Stimulated activated effector memory CD8-positive, alpha-beta T cell treated with anti-CD3 and anti-CD28 coated beads, Interleukin-12 subunit alpha, Interleukin-12 subunit beta, amount 100 ng/mL, for 72 hours (primary cell): ENCODE results near the gene UBA52.
A peak's percentile ranks its signal among the peaks of the same experiment; 100 is the strongest.
"Not testable (repeated sequence)": the region's sequence is repeated elsewhere in the genome, so short reads cannot be mapped to it uniquely, and the experiment has no call there.

Experiments used
- ATAC-seq: fragments of 150-1000 bp; cut with Tn5 transposase; 2 replicates; pipeline ENCODE4 v1.10.0; 2021
- DNase-seq, 2 donors: peaks; one replicate each; pipeline ENCODE4 v3.0.0; 2021 to 2022; ENCODE audit warnings: low spot score in 2 of 2
- H3K27ac Mint-ChIP-seq: one replicate; pipeline ENCODE4 v1.8.0; 2022; ENCODE audit warnings: mild to moderate bottlenecking, mixed read lengths
- H3K36me3 Mint-ChIP-seq: one replicate; pipeline ENCODE4 v1.8.0; 2022; ENCODE audit warnings: mild to moderate bottlenecking, mixed read lengths
- H3K4me1 Mint-ChIP-seq: one replicate; pipeline ENCODE4 v1.8.0; 2022; ENCODE audit warnings: mixed read lengths
- H3K4me3 Mint-ChIP-seq: one replicate; pipeline ENCODE4 v1.8.0; 2022; ENCODE audit warnings: mild to moderate bottlenecking, mixed read lengths
- H3K9me3 Mint-ChIP-seq: one replicate; pipeline ENCODE4 v1.8.0; 2022; ENCODE audit warnings: mixed read lengths

UBA52 gene

DNA sequence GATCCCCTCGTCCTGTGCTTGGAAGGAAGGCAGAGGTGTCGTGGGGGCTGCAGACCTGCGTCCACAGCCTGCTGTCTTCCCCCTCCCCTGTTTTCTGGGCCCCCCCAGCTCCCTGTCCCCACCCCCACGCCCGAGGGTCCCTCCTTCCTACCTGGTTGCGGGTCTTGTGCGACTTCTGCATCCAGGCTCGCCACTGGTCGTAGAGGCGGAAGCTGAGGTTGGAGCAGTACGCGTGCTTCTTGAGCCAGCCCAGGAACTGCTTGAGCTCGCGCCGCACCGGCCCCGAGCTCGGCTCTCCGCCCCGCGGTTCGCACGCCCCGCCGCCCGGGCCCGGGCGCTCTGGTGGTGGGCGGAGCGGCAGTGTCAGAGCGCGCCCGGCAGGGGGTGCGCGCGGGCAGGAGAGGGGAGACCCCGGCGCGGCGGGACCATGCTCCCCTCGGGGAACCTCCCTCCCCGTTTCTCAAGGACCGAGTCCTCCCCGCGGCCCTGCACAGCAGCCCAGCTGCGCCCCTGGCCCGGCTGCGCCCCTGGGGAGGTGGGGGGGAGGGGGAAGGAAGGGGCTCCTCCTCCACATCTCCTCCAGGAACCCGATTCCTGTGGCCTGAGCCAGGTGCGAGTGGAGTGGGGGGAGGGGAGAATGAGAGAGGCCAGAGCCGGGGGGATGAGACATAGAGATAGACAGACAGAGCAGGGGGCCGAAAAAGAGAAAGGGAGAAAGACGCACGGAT lies 22.6 kb downstream of the UBA52 start:
- Mint-ChIP-seq H3K36me3 (peaks cover 30% of the 10 kb centered on the region), H3K4me1 (peaks cover 39% of the 10 kb centered on the region), H3K9me3 (no peaks in the 10 kb centered on the region), H3K4me3 (peak overlapping the region; percentile 74), H3K27ac (peak overlapping the region; percentile 86)
- DNase-seq (peak; percentile 79 to 86), ATAC-seq (peak; percentile 75)

DNA sequence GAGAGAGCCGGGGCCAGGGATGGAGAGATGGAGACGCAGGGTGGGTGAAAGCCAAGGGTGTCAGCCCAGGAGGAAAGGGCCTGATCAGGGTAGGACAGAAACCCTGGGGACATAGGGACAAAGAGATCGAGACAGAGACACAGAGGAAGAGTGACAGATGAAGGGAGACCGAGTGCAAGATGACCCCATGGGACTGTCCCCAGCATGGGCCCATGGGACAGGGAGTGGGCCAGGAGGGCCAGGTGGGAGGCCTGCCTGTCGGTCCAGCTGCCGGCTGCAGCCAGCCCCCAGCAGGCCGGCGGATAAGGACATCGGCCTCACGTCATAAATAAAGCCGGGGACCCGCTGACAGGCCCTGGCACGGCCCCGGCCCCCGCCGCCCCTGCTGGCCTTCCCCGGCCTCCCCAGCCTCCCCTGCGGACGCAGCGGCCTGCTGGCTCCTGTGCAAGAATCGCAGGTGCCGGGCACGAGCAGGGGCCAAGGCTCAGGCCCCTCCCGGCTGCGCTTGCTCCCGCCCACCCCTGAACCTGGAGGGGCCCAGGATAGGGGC lies 23.2 kb downstream of the UBA52 start:
- Mint-ChIP-seq H3K9me3 (no peaks in the 10 kb centered on the region), H3K36me3 (peaks cover 24% of the 10 kb centered on the region), H3K4me3 (peak overlapping the region; percentile 74), H3K4me1 (peaks cover 34% of the 10 kb centered on the region), H3K27ac (peak overlapping the region; percentile 86)
- ATAC-seq (no peak), DNase-seq (no peak)

- H3K27ac Mint-ChIP-seq: no peak overlapping the region
- peaks cover 28% of the 10 kb centered on the region for H3K4me1 Mint-ChIP-seq
- peak overlapping the region; percentile 74 for H3K4me3 Mint-ChIP-seq
Measured at GRCh38 chr19:18595475-18595874, 23.8 kb downstream of the UBA52 start.

GRCh38 chr19:18596752-18597157 lies 25.1 kb downstream of the UBA52 start:
- DNase-seq: no peak
- Mint-ChIP-seq H3K27ac (no peak overlapping the region), H3K9me3 (no peaks in the 10 kb centered on the region), H3K36me3 (peaks cover 5% of the 10 kb centered on the region), H3K4me1 (peaks cover 24% of the 10 kb centered on the region), H3K4me3 (no peak overlapping the region)
- peak; percentile 4 for ATAC-seq

More at GRCh38 chr19:18595475-18595874, 23.8 kb downstream of the UBA52 start:
- ATAC-seq (no peak), DNase-seq (no peak)
- Mint-ChIP-seq H3K9me3 (no peaks in the 10 kb centered on the region), H3K36me3 (peaks cover 18% of the 10 kb centered on the region)

GRCh38 chr19:18597809-18598660 lies 26.4 kb downstream of the UBA52 start:
- ATAC-seq (no peak), DNase-seq (no peak)
- Mint-ChIP-seq H3K4me3 (no peak overlapping the region), H3K27ac (no peak overlapping the region), H3K4me1 (peaks cover 27% of the 10 kb centered on the region), H3K9me3 (no peaks in the 10 kb centered on the region), H3K36me3 (no peaks in the 10 kb centered on the region)

DNA sequence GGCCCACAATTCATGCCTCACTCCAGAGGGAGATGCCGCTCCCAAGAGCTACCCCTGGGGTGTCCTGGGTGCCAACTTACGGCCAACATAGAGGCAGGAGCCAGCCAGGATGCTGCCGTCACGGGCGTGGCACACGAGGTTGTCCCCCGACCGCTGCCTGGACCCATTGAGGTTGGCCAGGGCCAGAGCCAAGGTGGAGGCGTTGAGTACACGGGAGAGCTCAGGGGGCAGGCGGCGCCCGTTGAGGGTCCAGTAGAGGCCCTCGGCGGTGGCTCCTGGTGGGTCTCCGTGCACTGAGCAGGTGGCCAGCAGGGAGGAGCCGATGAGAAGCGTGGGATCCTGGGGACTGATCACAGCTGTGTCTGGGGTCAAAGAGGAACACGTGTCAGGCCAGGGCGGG lies 27.8 kb downstream of the UBA52 start:
- H3K4me1 Mint-ChIP-seq: peaks cover 18% of the 10 kb centered on the region
- DNase-seq: no peak
- no peaks in the 10 kb centered on the region for H3K36me3 Mint-ChIP-seq
- ATAC-seq: no peak
- H3K9me3 Mint-ChIP-seq: no peaks in the 10 kb centered on the region
- H3K4me3 Mint-ChIP-seq: no peak overlapping the region
- H3K27ac Mint-ChIP-seq: no peak overlapping the region

DNA sequence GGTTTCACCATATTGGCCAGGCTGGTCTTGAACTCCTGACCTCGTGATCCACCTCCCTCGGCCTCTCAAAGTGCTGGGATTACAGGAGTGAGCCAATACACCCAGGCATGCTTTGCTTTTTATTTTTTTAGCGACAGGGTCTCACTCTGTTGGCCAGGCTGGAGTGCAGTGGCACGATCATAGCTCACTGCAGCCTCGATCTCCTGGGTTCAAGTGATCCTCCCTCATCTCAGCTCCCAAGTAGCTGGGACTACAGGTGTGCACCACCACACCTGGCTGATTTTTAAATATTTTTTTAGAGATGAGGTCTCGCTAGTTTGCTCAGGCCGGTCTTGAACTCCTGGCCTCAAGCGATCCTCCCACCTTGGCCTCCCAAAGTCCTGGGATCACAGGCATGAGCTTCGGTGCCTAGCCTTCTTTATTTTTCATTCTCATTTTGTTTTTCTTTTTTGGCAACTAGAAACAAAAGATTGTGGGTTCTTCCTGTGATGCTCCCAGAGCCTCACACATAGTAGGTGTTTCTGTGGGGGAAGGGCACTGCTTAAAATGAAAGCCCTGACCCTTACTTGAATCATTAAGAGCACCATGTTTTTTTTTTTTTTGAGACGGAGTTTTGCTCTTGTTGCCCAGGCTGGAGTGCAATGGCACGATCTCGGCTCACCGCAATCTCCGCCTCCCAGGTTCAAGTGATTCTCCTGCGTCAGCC lies 29.2 kb downstream of the UBA52 start:
- DNase-seq, H3K4me3 Mint-ChIP-seq, H3K9me3 Mint-ChIP-seq, H3K36me3 Mint-ChIP-seq, ATAC-seq, H3K27ac Mint-ChIP-seq: not testable (repeated sequence)
- peaks cover 13% of the 10 kb centered on the region for H3K4me1 Mint-ChIP-seq

DNA sequence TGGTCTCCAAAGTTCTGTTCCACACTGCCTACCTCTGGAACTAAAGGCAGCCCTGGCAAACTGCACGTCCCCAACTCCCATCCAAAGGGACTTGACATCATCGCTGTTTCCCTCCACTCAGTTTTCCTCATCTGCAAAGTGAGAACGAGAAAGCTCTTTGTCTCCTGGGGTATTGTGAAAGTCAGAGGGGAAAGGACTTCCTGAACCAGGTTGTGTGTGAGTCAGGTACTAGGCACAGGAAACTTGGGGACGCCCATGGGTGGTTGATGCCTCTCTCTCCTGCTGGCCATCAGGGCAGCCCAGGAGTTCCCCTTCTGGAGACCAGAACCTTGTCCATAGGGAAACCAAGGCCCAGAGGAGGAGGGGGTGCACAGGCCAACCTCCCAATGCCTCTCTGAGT lies 30.2 kb downstream of the UBA52 start:
- no peaks in the 10 kb centered on the region for H3K36me3 Mint-ChIP-seq
- H3K27ac Mint-ChIP-seq: no peak overlapping the region
- DNase-seq (no peak), ATAC-seq (no peak)
- H3K4me3 Mint-ChIP-seq: no peak overlapping the region
- peaks cover 13% of the 10 kb centered on the region for H3K4me1 Mint-ChIP-seq
- no peaks in the 10 kb centered on the region for H3K9me3 Mint-ChIP-seq

- Mint-ChIP-seq H3K36me3 (no peaks in the 10 kb centered on the region), H3K4me3 (no peak overlapping the region)
Measured at GRCh38 chr19:18603255-18603957, 31.7 kb downstream of the UBA52 start.

GRCh38 chr19:18603958-18604819 lies 32.5 kb downstream of the UBA52 start:
- no peaks in the 10 kb centered on the region for H3K9me3 Mint-ChIP-seq
- DNase-seq (no peak), ATAC-seq (no peak)
- H3K4me1 Mint-ChIP-seq: peaks cover 21% of the 10 kb centered on the region
- no peak overlapping the region for H3K27ac Mint-ChIP-seq
- no peak overlapping the region for H3K4me3 Mint-ChIP-seq
- H3K36me3 Mint-ChIP-seq: no peaks in the 10 kb centered on the region

More at GRCh38 chr19:18603255-18603957, 31.7 kb downstream of the UBA52 start:
- no peak overlapping the region for H3K27ac Mint-ChIP-seq
- no peaks in the 10 kb centered on the region for H3K9me3 Mint-ChIP-seq
- no peak for DNase-seq
- ATAC-seq: peak; percentile 55
- H3K4me1 Mint-ChIP-seq: peaks cover 21% of the 10 kb centered on the region

DNA sequence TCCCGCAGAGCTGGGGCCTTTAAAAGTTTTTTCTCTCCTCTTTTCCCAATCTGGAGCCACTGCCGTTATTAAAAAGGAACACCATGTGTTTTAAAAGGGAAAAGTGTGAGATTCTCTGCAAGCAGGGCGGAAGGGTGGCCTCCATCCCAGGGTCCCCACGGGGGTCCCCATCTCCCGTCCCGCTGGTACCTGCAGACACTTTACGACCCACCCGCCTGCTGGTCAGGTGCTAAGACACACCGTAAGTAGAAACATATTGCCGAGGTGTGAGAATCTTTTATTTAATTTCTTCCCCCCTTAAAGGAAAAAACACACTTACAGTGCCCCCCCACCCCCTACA lies 33.1 kb downstream of the UBA52 start:
- DNase-seq (no peak), ATAC-seq (no peak)
- Mint-ChIP-seq H3K9me3 (no peaks in the 10 kb centered on the region), H3K36me3 (no peaks in the 10 kb centered on the region), H3K4me1 (peaks cover 21% of the 10 kb centered on the region), H3K27ac (no peak overlapping the region), H3K4me3 (no peak overlapping the region)

DNA sequence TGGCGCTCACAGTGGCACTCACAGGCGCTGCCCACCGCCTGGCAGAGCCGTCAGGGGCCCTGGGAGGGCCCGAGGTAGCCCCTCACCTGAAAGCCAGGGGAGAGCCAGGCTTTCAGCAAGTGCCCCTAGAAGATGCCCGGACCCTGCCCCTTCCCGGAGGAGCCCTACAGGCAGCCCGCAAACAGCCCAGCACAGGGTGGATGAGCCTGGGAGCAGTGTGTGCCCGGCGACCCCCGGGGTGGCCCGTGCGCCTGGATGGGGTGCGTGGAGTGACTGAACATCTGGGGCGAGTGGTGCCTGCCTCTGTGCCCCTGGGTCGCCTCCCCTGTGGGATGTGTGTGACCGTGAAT lies 33.5 kb downstream of the UBA52 start:
- Mint-ChIP-seq H3K27ac (no peak overlapping the region), H3K4me1 (peaks cover 21% of the 10 kb centered on the region), H3K4me3 (peak overlapping the region; percentile 30), H3K9me3 (no peaks in the 10 kb centered on the region), H3K36me3 (no peaks in the 10 kb centered on the region)
- ATAC-seq: no peak
- no peak for DNase-seq

DNA sequence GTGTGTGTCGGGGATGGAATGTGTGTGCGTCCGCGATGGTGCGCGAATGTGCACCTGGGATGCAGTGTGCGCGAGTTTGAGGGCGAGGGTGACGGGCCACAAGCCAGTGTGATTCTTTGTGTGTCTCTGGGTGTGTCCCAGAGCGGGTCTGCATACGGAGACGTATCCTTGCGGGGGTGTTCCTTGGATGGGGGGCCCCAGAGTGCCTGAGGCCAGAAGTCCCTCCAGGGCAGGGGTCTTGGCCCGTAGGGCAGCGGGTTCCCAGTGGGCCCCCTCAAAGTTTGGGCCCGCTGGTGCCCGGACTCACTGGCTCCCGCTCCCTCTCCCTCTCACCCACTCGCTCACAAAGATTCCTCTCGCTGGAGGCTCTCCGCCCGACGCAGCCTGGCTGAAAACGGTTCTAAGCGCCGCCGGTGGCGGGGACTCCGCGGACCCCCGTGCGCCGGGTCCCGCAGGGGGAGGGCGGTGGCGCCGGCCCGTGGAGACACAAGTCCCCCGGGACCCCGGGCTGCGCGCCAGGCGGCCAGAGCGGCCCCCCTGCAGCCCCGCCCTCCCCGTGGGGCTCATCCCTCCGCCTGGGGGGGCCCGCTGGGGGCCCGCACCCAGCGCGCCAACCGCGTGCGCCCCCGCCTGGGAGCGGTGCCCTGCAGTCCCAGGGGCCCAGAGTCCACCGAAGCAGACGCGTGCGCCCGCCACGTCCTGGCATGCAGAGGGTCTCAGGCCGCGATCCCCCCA lies 34.1 kb downstream of the UBA52 start:
- H3K27ac Mint-ChIP-seq: no peak overlapping the region
- DNase-seq (no peak), ATAC-seq (peak; percentile 12)
- peak overlapping the region; percentile 30 for H3K4me3 Mint-ChIP-seq
- peaks cover 21% of the 10 kb centered on the region for H3K4me1 Mint-ChIP-seq
- H3K36me3 Mint-ChIP-seq: no peaks in the 10 kb centered on the region
- no peaks in the 10 kb centered on the region for H3K9me3 Mint-ChIP-seq
